Amniotic epithelial cell (primary cell): ENCODE data around the gene IL17REL.

Source experiments
- DNase-seq: peaks from one replicate; pipeline ENCODE4 v3.0.0-alpha.2; 2010; ENCODE audit warnings: low read depth

Gene IL17REL

DNA sequence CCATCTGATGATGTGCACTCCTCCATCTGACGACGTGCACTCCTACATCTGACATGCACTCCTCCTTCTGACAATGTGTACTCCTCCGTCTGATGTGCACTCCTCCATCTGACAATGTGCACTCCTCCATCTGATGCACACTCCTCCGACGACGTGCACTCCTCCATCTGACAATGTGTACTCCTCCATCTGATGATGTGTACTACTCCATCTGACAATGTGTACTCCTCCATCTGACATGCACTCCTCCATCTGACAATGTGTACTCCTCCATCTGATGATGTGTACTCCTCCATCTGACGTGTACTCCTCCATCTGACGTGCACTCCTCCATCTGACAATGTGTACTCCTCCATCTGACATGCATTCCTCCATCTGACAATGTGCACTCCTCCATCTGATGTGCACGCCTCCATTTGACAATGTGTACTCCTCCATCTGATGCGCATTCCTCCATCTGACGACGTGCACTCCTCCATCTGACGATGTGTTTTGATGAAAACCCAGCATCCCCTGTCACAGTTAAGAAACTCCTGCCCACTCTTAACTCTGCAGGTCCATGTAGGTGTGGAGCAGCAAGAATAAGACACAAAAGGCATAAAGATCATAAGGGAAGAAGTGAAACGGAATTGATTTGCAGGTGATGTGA is 9.7 kb upstream of the IL17REL start:
- DNase-seq: no peak

DNA sequence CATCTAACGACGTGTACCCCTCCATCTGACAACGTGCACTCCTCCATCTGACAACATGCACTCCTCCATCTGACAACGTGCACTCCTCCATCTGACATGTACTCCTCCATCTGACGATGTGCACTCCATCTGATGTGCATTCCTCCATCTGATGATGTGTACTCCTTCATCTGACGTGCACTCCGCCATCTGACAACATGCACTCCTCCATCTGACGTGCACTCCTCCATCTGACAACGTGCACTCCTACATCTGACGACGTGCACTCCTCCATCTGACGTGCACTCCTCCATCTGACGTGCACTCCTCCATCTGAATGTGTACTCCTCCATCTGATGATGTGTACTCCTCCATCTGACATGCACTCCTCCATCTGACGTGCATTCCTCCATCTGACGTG is 8.0 kb upstream of the IL17REL start:
- DNase-seq: no peak

DNA sequence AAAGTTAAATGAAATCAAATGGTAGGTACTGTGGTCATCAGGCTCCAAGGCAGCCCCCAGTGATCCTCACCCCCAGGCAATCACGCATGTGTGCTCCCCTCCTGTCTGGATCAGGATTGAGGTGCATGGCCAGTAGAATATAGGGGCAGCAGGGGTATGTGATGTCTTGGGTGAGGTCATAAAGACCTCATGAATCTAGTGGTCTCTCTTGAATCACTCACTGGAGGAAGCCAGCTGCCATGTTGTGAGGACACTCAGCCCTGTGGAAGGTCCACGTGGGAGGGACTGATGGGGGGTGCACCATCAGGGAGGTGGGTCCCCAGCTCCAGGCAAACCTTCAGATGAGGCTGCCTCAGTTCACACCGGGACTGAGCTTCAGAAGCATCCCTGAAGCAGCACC is 6.8 kb upstream of the IL17REL start:
- no peak for DNase-seq

DNA sequence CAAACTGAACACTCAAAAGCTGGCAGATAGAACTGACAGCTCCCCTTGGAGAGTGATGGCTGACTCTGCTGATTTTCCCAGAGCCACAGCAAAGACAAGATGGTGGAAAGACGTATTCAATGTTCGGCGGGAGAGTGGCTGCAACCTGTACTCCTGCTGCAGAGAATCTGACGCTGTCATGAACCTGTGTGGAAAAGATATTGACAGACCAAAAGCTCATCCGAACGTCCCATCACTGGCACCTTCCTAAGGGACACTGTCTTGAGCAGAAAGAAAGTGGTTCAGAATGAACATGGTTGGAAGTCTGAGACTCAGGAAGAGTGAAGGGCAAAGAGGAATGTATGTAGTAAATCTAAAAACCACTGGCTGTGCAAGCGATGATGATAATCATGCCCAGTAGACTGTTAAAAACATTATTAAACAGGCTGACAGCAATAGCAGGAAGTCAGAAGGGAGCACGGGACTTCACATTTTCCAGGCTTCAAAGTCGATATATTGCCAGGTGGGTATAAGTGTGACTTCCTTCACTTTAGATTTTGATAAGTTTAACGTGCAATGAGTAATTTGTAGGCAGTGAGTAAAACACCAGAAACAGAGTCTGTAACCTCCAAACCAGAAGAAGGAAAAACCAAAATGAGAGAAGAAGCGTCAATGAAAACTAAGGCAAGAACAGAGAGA is 6.2 kb upstream of the IL17REL start:
- no peak for DNase-seq

DNA sequence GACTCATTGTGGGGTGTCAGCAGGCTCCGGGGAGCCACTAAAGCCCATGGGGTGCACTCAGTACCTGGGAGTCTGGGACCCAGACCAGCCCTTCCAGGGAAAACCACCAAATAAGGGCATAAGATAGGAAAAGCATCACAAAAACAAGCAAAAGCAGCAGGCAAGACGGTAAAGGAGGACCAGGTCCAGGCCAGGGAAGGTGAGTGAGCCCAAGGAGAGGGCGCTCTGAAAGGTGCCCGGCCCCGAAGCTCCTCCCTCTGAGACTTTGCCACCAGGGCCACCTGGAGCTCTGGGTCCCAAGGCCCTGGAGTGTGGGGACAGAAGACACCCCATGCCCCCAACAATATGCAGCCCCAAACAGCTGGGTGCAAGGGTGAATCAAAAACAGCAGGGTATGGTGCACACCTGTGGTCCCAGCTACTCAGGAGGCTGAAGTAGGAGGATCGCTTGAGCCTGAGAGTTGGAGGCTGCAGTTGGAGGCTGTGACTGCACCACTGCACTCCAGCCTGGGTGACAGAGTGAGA is 5.2 kb upstream of the IL17REL start:
- DNase-seq: no peak

DNA sequence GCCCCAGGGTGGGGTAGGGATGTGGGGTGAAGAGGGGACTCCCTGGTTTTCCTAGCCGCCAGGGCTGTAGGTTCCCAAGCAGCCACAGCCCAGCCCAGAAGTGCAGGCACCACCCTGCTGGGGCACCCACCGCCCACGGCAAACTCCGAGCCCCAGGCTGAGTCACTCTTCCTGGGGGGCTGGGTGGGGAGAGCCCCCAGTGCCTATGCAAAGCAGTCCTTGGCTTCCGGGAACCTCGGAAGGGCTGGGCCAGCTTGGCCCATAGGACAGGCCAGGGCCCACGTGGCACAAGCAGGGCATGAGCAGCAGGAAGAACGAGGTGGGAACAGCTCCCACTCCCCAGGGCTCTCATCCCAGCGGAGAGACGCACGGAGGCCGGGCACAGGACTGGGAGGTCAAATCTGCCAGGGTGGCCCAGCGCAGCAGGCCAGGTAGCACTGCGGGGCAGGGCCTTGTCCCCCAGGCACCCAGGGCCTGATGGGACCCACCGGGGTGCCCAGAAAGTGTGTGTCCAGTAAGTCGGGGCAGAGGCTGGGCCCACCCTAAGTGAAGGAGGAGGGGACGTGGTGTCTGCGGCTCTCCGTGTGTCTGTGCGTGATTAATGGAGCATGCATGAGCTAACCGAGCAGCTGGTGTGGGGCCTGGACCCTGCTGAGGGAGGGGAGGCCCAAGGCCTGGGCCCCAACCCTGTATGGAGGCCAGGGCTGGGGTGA is 4.6 kb upstream of the IL17REL start:
- DNase-seq: no peak

DNA sequence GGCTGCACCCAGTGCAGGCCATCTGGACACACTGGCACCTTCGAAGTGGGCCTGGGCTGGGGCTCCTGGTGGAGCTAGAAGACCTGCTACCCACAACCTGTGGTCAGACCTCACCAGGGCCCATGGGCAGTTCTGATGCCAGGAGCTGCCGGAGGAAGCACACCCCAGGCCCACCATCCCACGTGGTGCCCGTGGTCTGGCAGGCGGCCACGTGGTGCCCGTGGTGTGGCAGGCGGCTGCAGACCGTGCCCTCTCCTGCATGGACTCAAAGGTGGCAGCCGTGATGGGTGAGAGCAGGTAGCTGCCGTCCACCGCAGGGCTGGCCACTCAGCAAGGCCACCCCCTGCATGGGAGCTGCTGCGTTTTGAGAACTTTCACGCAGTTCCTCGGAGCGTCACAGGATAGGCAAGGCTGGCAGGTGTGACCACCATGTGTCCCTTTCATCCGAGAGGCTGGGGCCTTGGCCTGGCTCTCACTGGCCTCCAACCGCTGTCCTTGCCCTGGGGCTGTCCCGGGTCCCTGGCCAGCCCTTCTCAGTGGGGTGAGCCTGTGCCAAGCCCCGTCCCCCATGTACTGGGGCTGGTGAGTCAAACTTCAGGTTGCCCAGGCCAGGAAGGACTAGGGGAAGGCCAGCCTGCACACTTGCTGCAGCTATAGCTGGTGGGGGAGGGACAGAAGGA is 3.9 kb upstream of the IL17REL start:
- no peak for DNase-seq

DNA sequence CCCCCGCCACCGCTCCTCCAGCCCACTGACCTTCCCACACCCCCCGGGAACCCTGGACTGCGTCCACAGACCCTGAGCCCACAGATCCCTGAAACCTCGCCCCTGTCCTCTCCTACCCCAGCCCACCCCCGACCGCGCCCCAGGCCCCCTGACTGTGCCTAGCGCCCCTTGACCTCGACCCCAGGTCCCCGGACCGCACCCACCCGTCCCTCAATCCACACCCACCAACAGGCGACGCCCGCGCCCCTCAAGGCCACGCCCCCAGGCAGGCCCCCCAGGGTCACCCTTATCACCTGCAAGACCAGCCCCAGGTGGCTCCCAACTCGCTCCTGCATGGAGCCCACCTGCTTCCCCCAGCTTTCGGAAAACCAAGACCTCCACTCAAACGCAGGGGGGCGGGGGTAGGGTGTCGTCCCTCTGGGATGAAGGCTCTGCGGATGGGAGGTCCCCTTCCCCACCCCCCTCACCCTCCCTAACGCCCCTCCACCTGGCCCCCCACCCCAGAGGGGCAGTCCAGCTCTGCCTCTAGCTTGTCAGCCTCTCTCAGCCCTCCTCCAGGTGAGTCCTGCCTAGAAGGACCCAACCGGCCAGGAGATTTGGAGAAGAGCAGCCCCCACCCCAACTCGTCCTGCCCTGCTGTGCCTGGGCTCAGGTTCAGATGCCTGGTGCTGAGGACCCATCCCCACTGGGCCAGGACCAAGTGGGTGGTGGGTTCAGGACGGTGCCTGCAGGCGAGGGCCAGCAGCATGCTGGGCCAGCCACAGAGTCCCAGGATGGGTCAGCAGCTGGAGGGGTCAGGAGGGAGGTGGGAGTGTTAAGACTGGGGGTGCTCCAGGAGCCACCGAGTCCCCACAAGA is 3.1 kb upstream of the IL17REL start:
- no peak for DNase-seq

DNA sequence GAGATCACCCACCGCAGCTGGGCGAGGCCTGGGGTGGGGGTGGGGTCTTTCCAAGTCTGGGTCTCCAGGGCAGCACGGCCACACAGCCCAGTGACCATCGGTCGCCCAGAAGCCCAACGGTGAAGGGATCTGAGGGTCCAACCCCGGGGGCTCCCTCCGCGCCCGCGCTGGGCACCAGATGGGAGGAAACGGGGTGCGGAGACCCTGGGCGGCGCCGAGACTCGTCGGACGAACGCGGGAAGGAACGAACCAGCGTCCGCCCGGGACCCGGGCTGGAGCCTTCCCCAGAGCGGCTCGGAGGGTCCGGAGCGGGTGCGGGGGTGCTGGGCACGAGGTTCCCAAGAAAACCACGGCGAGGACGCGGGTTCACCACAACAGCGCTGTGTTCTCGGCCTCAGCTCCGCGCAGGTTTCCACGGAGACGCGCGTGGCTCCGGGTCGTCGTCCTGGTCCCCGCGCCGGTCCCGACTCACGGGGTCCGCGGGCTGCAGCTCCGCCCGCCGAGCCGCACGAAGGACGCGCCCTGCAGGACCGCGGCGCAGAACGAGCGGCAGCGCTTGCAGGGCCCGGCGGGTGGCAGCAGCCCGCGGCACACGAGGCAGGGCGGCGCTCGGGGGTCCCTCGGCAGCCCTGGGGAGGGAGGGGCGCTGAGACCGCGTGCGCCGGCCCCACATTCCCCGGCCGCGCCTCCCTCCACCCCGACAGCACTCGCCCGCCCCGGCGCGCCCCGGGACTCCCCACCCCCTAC is 2.3 kb upstream of the IL17REL start:
- no peak for DNase-seq

DNA sequence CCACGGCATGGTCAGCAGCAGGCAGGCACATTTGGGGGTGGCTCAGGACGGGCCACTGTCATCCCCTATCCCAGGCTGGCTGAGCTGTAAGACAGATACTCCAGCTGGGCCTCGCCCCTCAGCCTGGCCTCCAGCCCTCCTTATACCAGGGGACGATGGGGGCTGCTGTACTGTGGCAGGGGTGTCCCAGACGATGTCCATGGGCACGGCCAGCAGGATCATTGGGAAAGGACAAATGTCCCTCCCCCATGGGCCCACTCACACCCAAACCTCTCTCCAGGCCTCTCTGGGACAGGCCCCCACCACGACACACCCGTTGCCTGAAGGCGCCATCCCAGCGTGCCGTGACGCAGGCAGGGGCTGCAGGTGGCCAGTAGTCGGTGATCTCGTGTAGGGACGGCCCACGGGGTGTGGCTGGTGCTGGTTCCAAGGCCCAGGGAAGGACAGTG is 1.5 kb upstream of the IL17REL start:
- no peak for DNase-seq

DNA sequence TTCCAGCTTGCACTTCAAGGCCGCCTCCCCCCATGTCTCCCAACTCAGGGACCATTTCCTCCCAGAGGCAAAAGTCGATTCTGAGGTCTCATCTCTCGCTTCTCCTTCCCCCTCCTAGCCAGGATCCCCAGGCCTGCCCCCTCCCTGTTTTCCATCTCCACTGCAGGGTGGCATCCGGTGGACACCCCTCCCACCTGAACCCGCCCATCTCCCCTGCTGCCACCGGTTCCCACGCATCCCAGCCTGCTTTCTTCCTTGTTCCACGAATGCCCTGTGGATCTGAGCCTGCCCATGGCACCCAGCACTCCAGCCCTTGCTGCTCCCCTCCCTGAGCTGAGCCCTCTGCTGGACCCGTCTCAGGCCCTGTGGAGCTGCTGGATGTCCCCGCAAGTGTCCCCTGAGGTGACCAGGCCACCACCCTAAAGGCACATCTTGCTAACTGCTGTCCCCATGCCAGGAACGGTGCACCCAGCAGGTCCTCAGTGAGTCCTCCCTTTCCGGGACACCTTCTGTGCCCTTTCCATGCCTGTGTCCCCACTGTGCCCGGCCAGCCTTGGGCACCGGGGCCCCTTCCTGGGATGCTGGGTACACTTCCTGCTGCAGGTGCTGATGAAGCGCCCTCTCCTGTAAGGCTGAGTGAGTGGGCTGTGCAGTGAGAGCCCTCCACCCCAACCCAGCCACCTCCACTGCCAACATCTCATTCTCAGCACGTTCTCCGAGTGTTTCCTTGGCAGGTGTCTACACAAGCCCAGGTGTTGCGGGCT is 936 bp downstream of the IL17REL start:
- no peak for DNase-seq

DNA sequence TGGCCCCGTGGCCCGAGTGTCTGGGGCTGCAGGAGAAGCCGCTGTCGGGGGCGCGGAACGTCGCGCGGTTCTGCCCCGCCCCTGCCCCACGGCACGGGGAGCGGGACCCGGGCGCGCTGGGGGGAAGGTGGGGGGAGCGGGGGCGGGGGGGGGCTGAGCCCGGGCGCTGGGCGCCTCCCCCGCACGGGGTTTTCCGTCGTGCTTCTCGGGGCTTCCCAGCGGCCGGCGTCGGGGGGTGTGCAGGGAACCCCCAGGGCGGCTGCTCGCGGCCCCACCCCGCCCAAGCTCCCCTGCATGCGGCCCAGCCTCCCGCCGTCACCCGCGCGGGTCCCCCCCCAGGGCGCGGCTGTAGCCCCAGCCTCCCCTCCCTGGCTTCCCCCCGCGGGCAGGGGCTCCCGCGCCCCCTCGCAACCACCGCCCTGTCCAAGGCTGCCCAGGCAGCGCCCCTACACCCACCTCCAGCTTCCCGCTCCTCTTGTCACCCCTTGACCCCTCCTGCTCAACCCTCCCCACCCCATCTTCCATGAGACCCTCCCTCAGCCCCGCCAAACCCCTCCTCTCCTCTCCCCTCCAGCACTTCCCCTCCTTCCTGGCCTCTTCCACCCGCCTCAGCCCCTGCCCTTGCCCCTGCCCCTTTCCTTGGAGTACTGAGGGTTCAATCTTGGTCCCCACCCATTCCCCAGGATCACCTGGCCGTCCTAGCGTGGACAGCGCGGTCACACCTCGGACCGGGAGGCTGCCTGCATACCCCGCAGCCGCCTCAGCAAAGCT is 1.7 kb downstream of the IL17REL start:
- DNase-seq: no peak

DNA sequence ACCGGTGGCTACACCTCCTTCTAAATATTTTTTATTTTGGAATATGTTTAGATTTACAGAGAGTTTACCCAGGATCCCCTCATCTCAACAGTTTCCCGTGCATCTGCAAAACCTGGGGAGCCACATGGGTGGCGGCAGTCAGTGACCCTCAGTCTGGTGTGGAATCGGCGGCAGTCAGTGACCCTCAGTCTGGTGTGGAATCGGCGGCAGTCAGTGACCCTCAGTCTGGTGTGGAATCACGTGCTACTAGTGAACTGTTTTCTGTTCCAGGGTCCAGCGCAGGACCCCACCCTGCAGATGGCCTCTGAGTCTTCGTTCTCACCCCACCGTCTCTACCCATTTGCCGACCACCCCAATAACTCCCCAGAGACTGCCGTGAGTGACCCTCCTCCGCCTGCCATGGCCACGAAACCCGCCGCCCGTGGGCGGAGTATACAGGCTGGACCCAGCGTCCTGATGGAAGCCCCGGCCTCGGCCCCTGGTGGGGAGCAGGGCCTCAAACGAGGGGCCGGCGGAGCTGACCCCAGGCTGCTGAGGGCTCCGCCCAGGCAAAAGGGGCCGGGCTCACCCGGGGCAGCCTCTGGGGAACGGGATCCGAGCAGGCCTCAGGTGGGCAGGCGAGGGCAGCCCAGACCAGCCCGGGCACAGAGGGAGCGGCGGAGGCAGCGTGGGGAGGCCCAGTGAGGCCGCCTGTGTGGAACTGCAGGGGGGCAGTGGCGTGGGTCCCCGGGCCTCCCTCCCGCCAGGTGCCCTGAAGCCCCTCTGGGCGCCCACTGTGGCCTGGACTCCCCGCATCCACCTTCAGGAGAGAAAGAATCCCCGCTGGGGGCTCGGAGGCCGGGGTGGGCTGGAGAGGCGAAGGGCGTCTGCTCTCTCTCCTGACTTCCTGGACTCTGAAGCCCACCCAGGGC is 2.5 kb downstream of the IL17REL start:
- no peak for DNase-seq

DNA sequence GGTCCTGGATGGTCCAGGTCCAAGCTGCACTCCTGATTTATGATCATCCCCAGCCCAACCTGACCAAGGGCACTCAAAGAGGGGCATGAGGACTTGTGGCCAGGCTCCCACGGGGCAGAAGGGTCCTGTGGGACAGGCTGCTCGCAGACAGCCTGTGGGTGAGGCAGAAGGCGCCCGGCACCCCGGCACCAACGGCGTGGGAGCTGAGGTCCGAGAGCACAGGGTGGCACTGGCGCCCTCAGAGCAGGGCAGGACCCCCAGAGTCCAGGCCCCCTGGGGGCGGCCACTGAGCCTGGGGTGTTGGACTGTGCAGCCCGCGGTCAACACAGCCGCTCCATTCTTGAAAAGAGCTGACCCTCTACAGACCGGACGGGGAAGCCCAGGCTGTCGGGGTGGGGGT is 3.3 kb downstream of the IL17REL start:
- no peak for DNase-seq

DNA sequence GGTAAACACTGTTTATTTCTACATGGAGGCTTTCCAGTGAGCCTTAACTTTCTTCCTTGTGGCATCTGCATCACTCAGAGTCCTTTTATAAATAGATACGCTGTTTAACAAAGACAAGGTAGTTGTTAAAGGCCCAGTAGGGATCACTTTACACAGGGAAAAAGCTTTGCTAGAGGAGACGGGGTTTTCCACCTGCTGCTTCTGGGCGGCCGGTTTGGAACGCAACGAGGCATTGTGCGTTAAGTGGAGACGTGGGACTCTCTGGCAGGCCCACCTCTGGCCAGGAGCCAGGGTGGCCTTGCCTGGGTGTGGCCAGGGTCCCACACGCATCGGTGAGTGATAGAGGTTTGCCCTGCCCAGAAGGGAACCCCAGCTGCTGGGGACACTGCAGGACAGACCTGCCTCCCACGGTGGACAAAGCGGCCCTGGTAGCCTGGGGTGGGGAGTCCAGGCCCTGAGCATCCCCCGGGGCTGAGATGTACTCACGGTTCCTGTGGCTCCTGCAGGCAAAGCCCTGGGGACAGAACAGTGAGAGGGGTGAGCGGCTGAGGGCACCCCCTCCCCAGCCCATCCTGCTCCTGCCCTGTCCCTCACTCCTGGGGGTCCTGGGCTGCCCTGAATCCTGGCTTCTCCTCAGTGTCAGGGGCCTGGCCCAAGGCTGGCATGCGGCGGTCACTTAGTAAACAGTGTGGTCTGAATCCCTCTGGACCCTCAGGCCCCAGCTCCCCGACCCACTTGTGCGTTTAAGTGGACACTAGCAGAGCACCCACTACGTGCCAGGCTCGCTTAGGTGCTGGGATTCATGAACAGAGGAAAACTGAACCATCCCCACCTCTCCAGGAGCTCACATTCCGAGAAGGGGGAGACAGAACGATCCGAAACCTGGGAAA is 4.2 kb downstream of the IL17REL start:
- no peak for DNase-seq

DNA sequence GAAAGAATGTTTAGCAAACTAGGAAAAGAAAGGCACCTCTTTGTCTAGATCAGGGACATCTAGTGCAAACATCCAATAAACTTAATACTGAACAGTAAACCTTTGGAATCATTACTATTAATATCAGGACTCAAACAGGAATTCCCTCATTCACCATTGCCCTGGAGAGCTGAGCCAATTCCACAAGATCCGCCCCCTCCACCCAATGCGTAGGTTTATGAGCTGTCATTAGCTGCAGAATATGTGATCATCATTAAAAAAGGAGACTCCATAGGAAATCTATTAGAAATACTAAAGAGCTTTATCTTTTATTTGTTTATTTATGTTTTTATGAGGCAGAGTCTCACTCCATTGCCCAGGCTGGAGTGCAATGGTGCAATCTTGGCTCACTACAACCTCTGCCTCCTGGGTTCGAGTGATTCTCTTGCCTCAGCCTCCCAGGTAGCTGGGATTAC is 5.5 kb downstream of the IL17REL start:
- DNase-seq: no peak

DNA sequence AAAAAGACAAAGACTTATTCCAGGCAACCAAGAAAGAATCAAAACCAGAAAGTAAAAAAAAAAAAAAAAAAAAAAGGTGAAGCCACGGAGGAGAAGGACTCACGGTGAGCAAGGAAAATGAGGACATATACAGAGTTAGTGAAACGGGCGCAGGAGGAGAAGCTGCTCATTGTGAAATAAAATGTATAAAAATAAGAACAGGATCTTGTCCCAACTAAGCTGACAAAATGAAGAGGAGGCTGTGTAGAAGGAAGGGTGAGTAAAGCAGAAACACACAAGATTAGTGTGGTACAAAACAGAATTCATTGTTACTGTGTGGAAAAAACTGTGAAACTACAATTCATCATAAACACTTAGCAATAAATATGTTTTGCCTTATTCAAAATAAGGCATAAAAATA is 7.6 kb downstream of the IL17REL start:
- DNase-seq: no peak
